Measurements from ENCODE around the gene SORCS1. TPM values are rescaled to one million over a fixed set of nuclear protein-coding genes. Genes with fewer than 3 reads are reported as not detected.

Gene SORCS1
- total RNA-seq, 1 donor, result not detected

DNA sequence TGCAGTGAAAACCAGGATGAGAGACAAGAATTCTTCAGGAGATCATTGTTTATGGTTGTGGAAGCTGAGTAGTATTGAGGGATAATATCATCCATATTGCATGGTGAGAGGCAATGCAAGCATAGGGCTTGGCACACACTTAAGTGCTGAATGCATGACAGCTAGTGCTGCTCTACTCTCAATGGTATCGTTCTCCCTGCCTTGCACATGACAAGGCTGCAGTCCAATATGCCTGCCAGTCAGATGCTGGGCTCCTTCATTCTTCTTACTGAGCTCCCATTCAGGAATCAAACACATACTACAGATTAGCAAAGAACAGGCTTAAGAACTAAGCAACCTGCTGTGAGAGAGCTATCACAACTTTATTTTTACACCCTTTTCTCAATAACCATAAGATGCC lies 72.2 kb downstream of the SORCS1 start:
- TF ChIP-seq, protein P1, sequence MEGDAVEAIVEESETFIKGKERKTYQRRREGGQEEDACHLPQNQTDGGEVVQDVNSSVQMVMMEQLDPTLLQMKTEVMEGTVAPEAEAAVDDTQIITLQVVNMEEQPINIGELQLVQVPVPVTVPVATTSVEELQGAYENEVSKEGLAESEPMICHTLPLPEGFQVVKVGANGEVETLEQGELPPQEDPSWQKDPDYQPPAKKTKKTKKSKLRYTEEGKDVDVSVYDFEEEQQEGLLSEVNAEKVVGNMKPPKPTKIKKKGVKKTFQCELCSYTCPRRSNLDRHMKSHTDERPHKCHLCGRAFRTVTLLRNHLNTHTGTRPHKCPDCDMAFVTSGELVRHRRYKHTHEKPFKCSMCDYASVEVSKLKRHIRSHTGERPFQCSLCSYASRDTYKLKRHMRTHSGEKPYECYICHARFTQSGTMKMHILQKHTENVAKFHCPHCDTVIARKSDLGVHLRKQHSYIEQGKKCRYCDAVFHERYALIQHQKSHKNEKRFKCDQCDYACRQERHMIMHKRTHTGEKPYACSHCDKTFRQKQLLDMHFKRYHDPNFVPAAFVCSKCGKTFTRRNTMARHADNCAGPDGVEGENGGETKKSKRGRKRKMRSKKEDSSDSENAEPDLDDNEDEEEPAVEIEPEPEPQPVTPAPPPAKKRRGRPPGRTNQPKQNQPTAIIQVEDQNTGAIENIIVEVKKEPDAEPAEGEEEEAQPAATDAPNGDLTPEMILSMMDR (IDR thresholded peaks at IDR 0.05; ENCODE audit: insufficient read depth, low read depth, low read length), result no peak
- no peak overlapping the region for H3K4me3 ChIP-seq (ENCODE audit: low read depth, low read length)
- no peak for DNase-seq (ENCODE audit: low read depth)

- no peak for DNase-seq (ENCODE audit: low read depth)
- TF ChIP-seq, protein P1 (IDR thresholded peaks at IDR 0.05; ENCODE audit: insufficient read depth, low read depth, low read length), result no peak
- no peak overlapping the region for H3K4me3 ChIP-seq (ENCODE audit: low read depth, low read length)
Observed at GRCh38 chr10:107091126-107091525, 73.4 kb downstream of the SORCS1 start.

DNA sequence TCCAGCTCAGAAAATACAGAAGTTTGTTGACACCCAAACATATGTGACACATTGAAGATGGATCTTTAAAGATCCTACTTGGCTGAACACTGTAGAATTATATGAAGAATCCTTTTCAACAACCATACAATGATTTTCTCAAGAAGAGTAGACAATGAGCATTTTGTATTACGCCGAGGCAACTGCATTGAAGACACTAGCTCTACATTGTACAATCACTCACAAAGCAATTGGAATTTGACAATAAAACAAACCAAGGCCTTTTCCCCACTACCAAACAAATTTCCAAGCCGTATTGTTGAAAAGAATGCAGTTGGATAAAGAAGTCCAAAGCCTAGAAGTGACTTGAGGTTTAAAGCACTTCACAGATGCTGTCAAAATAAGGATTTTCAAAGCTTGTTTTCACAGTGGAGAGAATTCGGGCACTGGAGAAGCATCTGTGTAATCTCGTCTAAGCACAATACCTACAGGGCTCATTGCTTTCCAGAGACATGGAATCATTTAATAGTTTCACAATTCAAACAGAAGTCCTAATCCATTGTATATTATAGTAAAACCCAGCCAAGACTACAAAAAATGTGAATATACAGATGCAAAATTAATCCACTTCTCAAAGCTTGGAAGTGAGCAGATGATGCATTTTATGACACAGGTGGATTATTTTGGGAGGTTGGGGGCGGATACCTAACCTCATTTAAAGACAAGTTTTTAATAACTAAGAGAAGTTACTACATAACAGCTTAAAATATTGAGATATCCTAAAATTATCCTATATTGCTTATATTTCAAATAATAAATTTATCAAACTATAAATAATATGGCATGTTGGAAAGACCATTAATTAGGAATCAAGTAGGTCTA lies 78.6 kb downstream of the SORCS1 start:
- H3K4me3 ChIP-seq (ENCODE audit: low read depth, low read length), result no peak overlapping the region
- TF ChIP-seq, protein P1 (IDR thresholded peaks at IDR 0.05; ENCODE audit: insufficient read depth, low read depth, low read length), result no peak
- no peak for DNase-seq (ENCODE audit: low read depth)

- TF ChIP-seq, protein P1 (IDR thresholded peaks at IDR 0.05; ENCODE audit: insufficient read depth, low read depth, low read length), result no peak
- no peak overlapping the region for H3K4me3 ChIP-seq (ENCODE audit: low read depth, low read length)
- no peak for DNase-seq (ENCODE audit: low read depth)
Observed at GRCh38 chr10:107083388-107084009, 81.0 kb downstream of the SORCS1 start.

- TF ChIP-seq, protein P1 (IDR thresholded peaks at IDR 0.05; ENCODE audit: insufficient read depth, low read depth, low read length), result no peak
- no peak for DNase-seq (ENCODE audit: low read depth)
Observed at GRCh38 chr10:107081644-107082043, 82.9 kb downstream of the SORCS1 start.

GRCh38 chr10:107075117-107075516 lies 89.4 kb downstream of the SORCS1 start:
- no peak overlapping the region for H3K4me3 ChIP-seq (ENCODE audit: low read depth, low read length)
- TF ChIP-seq, protein P1 (IDR thresholded peaks at IDR 0.05; ENCODE audit: insufficient read depth, low read depth, low read length), result no peak

More at GRCh38 chr10:107081644-107082043, 82.9 kb downstream of the SORCS1 start:
- H3K4me3 ChIP-seq (ENCODE audit: low read depth, low read length), result no peak overlapping the region

More at GRCh38 chr10:107075117-107075516, 89.4 kb downstream of the SORCS1 start:
- DNase-seq (ENCODE audit: low read depth), result no peak
